Measurements from ENCODE around the gene NOS1AP. TPM values are rescaled to one million over a fixed set of nuclear protein-coding genes. Genes with fewer than 3 reads are reported as not detected.

The NOS1AP gene
- total RNA-seq, 1 experiment from 2014 or later: 5.3 TPM

DNA sequence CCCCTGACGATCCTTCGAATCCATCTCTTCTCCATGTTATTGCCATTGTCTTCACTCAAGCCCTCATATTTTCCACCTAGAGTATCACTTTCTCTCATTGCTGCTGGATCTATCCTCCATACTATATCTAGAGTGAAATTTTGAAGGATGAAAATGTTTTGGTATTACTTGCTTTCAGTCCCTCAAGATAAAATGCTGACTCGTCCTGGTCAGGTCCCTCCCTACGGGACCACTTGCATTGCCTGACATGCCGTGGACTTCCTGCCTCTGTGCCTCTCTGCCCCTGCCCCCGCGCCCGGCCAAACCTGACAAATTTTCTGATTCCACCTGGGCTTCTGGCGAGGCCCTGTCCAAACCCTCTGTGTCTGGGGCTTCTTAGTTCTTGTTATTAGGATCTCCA is 283.6 kb downstream of the NOS1AP start:
- POLR2A ChIA-PET: no interaction called here
- Histone ChIP-seq H3K27ac (ENCODE audit: low read depth, low read length) (no peak overlapping the region), H3K9ac (ENCODE audit: low read length) (no peak overlapping the region), H3K36me3 (ENCODE audit: control insufficient read depth in 1 of 2, insufficient read depth in 2 of 2, low read length in 2 of 2) (no peaks in the 10 kb centered on the region), H3K4me2 (ENCODE audit: low read length) (no peak overlapping the region), H4K20me1 (ENCODE audit: insufficient read depth) (no peaks in the 10 kb centered on the region), H3K4me1 (ENCODE audit: control insufficient read depth in 1 of 2, insufficient read depth in 2 of 2, low read length in 2 of 2) (peaks cover 23 to 25% of the 10 kb centered on the region in 2 experiments), H3K9me2 (ENCODE audit: insufficient read depth) (no peaks in the 10 kb centered on the region), H2AFZ (ENCODE audit: low read depth, low read length, poor library complexity, severe bottlenecking) (no peak overlapping the region), H3K4me3 (replicated peaks in 1 of 2; ENCODE audit: low read depth in 1 of 2, low read length in 2 of 2) (no peak overlapping the region), H3K27me3 (ENCODE audit: insufficient read depth, low read length) (no peaks in the 10 kb centered on the region), H3K9me3 (ENCODE audit: control insufficient read depth in 1 of 2, insufficient read depth in 1 of 2, low read depth in 1 of 2, low read length in 2 of 2) (no peaks in the 10 kb centered on the region), H3K79me2 (ENCODE audit: insufficient read depth, low read length) (no peaks in the 10 kb centered on the region)
- ATAC-seq (no peak), DNase-seq (ENCODE audit: low read depth, low spot score) (no peak)
- BruUV-seq (replicated peaks): no TSS peak
- CTCF ChIA-PET: no interaction called here
- intact Hi-C loops (cut with micrococcal nuclease): loop anchor here (10.0 kb wide), 3 partner anchors 142 to 262 kb away; partner anchors contain the start of genes UAP1 and UHMK1
- RAD21 ChIA-PET (ENCODE audit: low non-redundant PET in 1 of 2, low total read pairs in 2 of 2, uncharacterized antibody in 2 of 2, unreplicated experiment in 2 of 2): no interaction called here
- no peak for TF ChIP-seq JUND (IDR thresholded peaks at IDR 0.05)
- TF ChIP-seq POLR2A (IDR thresholded peaks at IDR 0.05; ENCODE audit: borderline replicate concordance, extremely low read depth, insufficient read depth, insufficient read length): no peak
- TF ChIP-seq SP1 (IDR thresholded peaks at IDR 0.05; ENCODE audit: low read depth): no peak
- TF ChIP-seq, protein P1, sequence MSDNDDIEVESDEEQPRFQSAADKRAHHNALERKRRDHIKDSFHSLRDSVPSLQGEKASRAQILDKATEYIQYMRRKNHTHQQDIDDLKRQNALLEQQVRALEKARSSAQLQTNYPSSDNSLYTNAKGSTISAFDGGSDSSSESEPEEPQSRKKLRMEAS (IDR thresholded peaks at IDR 0.05): no peak
- TF ChIP-seq ZFX (IDR thresholded peaks at IDR 0.05): no peak
- TF ChIP-seq ELF1 (IDR thresholded peaks at IDR 0.05; ENCODE audit: borderline replicate concordance, low read depth): no peak
- TF ChIP-seq POLR2AphosphoS5 (IDR thresholded peaks at IDR 0.05; ENCODE audit: low read depth, low read length): no peak
- no peak for TF ChIP-seq CEBPB (IDR thresholded peaks at IDR 0.05; ENCODE audit: low read depth)
- TF ChIP-seq FOSL1 (IDR thresholded peaks at IDR 0.05; ENCODE audit: low read depth): no peak
- no peak for TF ChIP-seq SRF (IDR thresholded peaks at IDR 0.05; ENCODE audit: low read depth)
- no peak for TF ChIP-seq CBX3 (IDR thresholded peaks at IDR 0.05; ENCODE audit: low read depth)

DNA sequence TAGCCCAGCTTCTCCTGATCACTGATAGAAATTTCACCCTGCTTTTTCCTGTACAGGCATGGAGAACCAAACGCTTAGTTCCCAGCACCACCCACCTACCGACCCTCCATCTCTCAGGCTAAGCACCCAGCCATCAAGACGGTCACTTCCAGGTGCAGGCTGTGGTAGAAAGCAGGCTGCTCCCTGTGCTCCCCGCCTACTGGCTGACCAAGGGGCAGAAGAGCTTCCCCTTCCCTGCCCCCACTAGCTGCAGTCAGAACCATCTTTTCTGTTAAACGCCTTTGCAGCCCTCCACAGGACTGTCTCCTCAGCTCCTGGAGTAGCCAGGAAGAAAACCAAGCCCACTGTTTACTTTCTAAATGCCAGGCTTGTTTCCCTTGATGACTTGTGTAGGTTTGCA is 284.2 kb downstream of the NOS1AP start:
- RAD21 ChIA-PET (ENCODE audit: low non-redundant PET in 1 of 2, low total read pairs in 2 of 2, uncharacterized antibody in 2 of 2, unreplicated experiment in 2 of 2): no interaction called here

More for the DNA sequence above, 284.2 kb downstream of the NOS1AP start:
- intact Hi-C loops (cut with micrococcal nuclease): loop anchor here (10.0 kb wide), 3 partner anchors 141 to 261 kb away; partner anchors contain the start of genes UAP1 and UHMK1
- Histone ChIP-seq H3K27ac (ENCODE audit: low read depth, low read length) (no peak overlapping the region), H3K4me3 (replicated peaks in 1 of 2; ENCODE audit: low read depth in 1 of 2, low read length in 2 of 2) (no peak overlapping the region), H3K27me3 (ENCODE audit: insufficient read depth, low read length) (no peaks in the 10 kb centered on the region), H3K4me2 (ENCODE audit: low read length) (no peak overlapping the region), H3K9ac (ENCODE audit: low read length) (no peak overlapping the region), H3K9me2 (ENCODE audit: insufficient read depth) (no peaks in the 10 kb centered on the region), H4K20me1 (ENCODE audit: insufficient read depth) (no peaks in the 10 kb centered on the region), H3K79me2 (ENCODE audit: insufficient read depth, low read length) (no peaks in the 10 kb centered on the region), H3K36me3 (ENCODE audit: control insufficient read depth in 1 of 2, insufficient read depth in 2 of 2, low read length in 2 of 2) (peaks cover 0 to 3% of the 10 kb centered on the region in 2 experiments; a peak in 1 of 4 replicates), H2AFZ (ENCODE audit: low read depth, low read length, poor library complexity, severe bottlenecking) (no peak overlapping the region), H3K4me1 (ENCODE audit: control insufficient read depth in 1 of 2, insufficient read depth in 2 of 2, low read length in 2 of 2) (peaks cover 23 to 24% of the 10 kb centered on the region in 2 experiments), H3K9me3 (ENCODE audit: control insufficient read depth in 1 of 2, insufficient read depth in 1 of 2, low read depth in 1 of 2, low read length in 2 of 2) (no peaks in the 10 kb centered on the region)
- BruUV-seq (replicated peaks): no TSS peak
- ChIA-PET CTCF (no interaction called here), POLR2A (interaction anchor here (1.2 kb wide), 1 partner anchor 45 kb away, joined by 3 read pairs; no protein-coding TSS in a partner anchor)
- no peak for DNase-seq (ENCODE audit: low read depth, low spot score)
- TF ChIP-seq, protein P1 (IDR thresholded peaks at IDR 0.05): no peak
- TF ChIP-seq JUND (IDR thresholded peaks at IDR 0.05) (no peak), ZFX (IDR thresholded peaks at IDR 0.05) (no peak), YY1 (IDR thresholded peaks at IDR 0.05; ENCODE audit: extremely low read depth, insufficient replicate concordance, low read depth, low read length) (no peak), FOSL1 (IDR thresholded peaks at IDR 0.05; ENCODE audit: low read depth) (no peak), SRF (IDR thresholded peaks at IDR 0.05; ENCODE audit: low read depth) (no peak), POLR2A (IDR thresholded peaks at IDR 0.05; ENCODE audit: borderline replicate concordance, extremely low read depth, insufficient read depth, insufficient read length) (no peak)
- TF ChIP-seq, protein P2, sequence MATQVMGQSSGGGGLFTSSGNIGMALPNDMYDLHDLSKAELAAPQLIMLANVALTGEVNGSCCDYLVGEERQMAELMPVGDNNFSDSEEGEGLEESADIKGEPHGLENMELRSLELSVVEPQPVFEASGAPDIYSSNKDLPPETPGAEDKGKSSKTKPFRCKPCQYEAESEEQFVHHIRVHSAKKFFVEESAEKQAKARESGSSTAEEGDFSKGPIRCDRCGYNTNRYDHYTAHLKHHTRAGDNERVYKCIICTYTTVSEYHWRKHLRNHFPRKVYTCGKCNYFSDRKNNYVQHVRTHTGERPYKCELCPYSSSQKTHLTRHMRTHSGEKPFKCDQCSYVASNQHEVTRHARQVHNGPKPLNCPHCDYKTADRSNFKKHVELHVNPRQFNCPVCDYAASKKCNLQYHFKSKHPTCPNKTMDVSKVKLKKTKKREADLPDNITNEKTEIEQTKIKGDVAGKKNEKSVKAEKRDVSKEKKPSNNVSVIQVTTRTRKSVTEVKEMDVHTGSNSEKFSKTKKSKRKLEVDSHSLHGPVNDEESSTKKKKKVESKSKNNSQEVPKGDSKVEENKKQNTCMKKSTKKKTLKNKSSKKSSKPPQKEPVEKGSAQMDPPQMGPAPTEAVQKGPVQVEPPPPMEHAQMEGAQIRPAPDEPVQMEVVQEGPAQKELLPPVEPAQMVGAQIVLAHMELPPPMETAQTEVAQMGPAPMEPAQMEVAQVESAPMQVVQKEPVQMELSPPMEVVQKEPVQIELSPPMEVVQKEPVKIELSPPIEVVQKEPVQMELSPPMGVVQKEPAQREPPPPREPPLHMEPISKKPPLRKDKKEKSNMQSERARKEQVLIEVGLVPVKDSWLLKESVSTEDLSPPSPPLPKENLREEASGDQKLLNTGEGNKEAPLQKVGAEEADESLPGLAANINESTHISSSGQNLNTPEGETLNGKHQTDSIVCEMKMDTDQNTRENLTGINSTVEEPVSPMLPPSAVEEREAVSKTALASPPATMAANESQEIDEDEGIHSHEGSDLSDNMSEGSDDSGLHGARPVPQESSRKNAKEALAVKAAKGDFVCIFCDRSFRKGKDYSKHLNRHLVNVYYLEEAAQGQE (IDR thresholded peaks at IDR 0.05; ENCODE audit: low read depth): no peak
- no peak for ATAC-seq
